GM12873 (cell line): Measurements from ENCODE around the gene ACVR2B.

ENCODE experiments used
- TF ChIP-seq, protein P1 (sequence below): IDR thresholded peaks from 2 replicates; pipeline ENCODE4 v1.5.1; 2012; ENCODE audit warnings: low read depth, mild to moderate bottlenecking, moderate library complexity, low read length, control low read depth; ENCODE audit not compliant: insufficient read depth; ENCODE audit errors: missing control alignments

ACVR2B gene

DNA sequence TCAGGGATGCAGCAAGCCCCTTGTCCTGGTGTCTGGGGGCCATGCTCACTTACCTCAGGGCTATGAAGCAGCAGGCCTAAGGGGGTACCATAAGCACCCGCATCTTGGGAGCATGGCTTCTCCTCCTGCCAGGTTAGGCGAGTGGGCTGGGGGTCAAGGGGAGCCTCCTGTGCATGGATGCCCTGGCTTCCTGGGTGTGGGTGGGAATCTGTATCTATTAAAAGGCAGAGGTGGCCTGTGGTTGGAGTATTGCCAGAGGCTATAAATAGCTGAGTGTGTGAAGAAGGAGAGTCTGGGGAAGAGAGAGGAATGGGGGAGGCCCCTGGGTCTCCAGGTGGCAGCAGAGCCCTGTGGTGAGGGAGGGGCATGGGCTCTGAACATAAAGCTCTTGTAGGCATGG, 19.5 kb downstream of the ACVR2B start:
- TF ChIP-seq, protein P1, sequence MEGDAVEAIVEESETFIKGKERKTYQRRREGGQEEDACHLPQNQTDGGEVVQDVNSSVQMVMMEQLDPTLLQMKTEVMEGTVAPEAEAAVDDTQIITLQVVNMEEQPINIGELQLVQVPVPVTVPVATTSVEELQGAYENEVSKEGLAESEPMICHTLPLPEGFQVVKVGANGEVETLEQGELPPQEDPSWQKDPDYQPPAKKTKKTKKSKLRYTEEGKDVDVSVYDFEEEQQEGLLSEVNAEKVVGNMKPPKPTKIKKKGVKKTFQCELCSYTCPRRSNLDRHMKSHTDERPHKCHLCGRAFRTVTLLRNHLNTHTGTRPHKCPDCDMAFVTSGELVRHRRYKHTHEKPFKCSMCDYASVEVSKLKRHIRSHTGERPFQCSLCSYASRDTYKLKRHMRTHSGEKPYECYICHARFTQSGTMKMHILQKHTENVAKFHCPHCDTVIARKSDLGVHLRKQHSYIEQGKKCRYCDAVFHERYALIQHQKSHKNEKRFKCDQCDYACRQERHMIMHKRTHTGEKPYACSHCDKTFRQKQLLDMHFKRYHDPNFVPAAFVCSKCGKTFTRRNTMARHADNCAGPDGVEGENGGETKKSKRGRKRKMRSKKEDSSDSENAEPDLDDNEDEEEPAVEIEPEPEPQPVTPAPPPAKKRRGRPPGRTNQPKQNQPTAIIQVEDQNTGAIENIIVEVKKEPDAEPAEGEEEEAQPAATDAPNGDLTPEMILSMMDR = no peak

GRCh38 chr3:38474928-38475605, 21.4 kb downstream of the ACVR2B start:
- TF ChIP-seq, protein P1 = no peak

DNA sequence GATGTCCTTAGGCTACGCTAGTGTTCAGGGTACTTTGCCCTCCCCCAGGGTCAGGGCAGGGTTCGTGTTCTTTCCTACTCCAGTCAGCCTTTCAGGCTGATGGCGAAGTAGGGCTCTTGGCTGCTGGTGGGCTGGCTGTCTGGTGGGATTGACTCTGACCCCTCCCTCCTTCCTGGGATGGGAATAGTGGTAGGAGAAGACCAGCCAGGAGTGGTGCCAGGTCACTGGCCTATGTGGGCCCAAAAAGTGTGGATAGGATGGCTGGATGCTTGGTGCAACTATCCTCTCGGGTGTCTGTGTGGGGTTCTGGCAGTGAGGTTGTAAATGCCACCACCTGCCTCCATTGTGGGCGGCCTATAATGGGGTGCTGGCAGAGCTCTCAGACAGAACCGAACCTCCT, 22.0 kb downstream of the ACVR2B start:
- TF ChIP-seq, protein P1 = no peak

DNA sequence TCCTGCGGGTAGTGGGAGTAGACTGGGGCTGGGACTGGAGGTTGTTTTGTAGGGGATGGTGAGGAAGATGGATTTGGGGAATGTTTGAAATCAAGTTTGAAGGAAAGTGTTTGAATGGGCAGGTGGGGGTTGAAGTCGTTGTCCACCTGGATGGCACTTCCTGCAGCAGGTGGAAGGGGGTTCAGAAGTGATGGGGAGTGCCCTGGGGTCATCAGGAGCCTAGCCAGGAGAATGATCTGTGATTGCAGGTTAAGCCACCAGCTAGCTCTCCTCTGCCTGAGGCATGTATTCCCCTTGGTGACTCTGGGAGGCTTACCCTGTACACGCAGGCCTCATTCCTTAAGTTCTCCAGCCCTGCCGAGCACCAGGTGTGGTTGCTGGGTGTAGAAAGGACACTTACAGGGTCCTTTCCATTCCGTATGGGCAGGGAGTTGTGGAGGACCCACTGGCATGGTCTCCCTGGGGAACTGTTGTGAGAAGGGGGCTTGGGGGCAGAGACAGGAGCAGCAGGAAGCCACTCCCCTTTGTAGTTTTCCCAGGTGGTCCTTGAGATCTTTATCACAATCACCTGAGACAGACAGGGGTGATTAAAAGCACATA, 22.6 kb downstream of the ACVR2B start:
- TF ChIP-seq, protein P1 = no peak

- TF ChIP-seq, protein P1 = no peak
Measured at GRCh38 chr3:38477057-38477820, 23.5 kb downstream of the ACVR2B start.

DNA sequence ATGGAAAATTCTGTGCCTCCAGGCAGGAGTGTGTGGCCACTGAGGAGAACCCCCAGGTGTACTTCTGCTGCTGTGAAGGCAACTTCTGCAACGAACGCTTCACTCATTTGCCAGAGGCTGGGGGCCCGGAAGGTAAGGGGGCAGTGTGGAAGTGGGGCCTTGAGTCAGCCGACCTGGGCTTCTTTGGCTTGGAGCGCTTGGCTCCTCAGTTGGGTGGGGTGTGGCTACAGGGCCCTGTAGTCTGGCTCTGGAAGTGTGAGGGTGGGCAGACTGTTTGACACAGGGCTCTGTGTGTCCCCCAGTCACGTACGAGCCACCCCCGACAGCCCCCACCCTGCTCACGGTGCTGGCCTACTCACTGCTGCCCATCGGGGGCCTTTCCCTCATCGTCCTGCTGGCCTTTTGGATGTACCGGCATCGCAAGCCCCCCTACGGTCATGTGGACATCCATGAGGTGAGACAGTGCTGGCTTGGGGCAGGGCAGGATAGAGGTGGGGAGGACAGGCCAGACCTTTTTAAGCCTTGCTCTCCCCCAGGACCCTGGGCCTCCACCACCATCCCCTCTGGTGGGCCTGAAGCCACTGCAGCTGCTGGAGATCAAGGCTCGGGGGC, 24.3 kb downstream of the ACVR2B start:
- TF ChIP-seq, protein P1 = no peak

- TF ChIP-seq, protein P1 = no peak
Measured at GRCh38 chr3:38478901-38479300, 25.2 kb downstream of the ACVR2B start.
